ENCODE results near the gene KRT78.

KRT78 gene

DNA sequence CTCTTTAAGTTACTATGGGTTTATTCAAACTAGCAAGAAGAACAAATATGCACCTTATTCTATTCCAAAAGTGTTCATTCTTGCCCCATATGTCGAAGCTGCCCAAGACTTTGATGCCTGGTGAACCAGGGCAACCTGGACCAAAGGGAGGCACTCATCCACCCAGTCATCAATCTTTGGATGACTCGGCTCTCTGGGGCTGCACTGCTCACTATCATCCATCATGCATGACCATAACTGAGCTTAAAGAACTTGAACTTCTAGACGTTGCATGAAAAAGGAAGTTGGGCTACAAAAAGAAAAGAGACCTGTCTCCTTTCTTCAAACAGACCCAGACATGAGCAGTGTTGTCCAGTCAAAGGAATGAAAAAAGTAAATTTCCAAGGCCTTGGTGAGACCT lies 36.0 kb downstream of the KRT78 start:
- no peak for DNase-seq (ENCODE audit: low read depth in 2 of 3, low spot score in 2 of 3)

DNA sequence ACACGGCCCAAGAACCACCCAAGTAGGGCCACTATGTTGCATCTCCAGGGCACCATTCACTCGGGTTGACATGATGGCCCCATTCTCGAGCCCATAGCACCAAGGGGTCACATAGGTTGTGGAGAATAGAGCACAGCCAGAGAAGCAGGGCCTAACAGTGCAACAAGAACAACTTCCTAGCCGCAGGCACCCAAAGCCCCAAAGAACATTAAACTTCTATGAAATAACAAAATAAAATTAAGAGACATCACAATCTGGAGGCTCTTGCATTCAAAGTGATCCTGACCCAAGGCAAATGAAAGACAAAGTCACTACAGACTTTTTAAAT lies 36.8 kb downstream of the KRT78 start:
- DNase-seq (ENCODE audit: low read depth in 2 of 3, low spot score in 2 of 3): no peak

DNA sequence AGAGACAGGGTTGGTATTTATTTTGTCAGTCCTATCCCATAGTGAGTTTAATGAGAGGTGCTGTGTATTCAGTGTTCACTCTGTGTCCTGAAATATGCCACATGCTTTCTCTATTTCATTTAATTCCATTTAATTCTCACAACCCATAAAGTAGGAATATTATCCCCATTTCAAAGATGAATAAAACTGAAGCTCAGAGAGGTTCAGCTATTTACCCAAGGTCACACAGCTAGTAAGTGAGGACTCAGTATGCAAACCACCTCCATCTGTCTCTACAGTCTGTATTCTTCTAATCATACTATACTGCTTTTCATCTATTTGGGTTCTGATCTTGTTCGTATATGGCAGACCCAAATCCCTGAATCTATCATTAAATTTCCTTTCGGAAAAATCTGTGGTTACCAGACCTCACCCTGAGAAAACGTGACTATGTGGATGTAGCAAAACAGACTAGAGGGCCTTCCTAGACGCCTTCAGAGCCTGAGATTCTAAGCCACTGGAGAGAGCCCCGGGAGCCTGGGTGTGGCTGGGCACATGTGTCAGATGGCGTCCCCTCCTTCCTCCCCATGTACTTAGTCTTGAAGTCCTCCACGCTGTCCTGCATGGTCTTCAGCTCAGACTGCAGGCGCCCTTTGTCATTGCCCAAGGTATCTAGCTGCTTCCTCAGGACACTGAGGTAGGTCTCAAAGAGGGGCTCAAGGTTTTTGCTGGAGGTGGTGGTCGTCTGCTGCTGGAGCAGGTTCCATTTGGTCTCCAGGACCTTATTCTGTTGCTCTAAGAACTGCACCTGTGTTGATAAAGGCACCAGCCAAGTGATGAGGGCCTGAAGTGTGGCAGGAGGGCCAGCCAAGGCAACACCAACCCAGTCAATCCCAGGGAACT lies 37.4 kb downstream of the KRT78 start:
- no peak for DNase-seq (ENCODE audit: low read depth in 2 of 3, low spot score in 2 of 3)

DNA sequence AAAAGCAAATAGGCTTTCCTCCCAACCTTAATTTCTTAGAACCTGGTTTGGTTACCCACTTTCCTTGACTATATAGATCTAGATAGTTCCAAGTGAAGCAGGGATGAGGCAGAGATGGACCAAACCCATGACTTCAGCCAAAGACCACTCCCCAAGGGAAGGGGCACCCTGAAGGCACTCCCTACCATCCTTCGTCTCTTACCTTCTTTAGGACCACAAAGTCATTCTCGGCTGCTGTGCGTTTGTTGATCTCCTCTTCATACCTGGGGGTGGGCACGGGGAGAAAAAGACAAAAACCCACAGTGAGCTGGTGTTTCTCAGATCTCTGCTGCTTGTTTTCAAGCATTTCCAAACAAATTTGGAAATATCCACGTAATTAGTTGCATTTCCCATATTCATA lies 38.2 kb downstream of the KRT78 start:
- no peak for DNase-seq (ENCODE audit: low read depth in 2 of 3, low spot score in 2 of 3)

DNA sequence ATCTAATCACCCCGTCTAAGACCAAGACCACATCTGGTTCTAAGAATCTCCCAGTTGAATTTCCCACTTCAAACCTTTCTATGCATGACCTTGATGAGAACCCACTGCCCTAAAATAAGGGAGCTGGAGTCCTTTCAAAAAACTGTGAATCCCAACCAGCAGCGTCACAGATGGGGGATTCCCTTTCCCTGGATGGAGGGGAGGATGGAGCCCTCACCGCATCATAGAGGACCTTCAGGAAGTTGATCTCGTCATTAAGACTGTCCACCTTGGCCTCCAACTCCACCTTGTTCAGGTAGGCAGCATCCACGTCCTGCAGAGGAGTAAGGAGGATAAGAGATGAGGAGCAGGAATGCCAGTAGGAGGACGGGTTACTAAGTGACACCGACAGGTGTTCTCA lies 39.6 kb downstream of the KRT78 start:
- no peak for DNase-seq (ENCODE audit: low read depth in 2 of 3, low spot score in 2 of 3)

DNA sequence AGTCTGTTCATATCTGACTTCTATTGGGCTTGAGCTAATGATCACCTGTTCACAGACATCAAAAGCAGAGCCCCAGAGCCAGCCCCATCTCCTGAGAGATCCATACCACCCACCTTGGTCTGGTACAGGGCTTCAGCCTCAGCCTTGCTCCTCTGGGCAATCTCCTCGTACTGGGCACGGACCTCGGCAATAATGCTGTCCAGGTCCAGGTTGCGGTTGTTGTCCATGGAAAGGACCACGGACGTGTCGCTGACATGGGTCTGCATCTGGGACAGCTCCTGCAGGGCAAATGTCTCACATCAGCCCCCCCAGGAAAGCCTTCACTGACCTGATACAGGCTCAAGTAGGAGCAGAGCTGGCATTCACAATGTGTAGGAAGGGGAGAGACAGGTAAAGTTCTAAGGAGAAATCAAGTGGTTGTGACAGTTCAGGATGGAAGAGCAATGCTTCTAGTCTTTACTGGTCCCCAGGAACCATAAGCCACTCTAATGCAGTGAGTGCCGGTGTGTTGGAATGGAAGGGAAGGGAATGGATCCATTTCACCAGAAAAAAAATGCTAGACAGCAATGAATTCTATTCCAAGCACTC lies 40.1 kb downstream of the KRT78 start:
- no peak for DNase-seq (ENCODE audit: low read depth in 2 of 3, low spot score in 2 of 3)

DNA sequence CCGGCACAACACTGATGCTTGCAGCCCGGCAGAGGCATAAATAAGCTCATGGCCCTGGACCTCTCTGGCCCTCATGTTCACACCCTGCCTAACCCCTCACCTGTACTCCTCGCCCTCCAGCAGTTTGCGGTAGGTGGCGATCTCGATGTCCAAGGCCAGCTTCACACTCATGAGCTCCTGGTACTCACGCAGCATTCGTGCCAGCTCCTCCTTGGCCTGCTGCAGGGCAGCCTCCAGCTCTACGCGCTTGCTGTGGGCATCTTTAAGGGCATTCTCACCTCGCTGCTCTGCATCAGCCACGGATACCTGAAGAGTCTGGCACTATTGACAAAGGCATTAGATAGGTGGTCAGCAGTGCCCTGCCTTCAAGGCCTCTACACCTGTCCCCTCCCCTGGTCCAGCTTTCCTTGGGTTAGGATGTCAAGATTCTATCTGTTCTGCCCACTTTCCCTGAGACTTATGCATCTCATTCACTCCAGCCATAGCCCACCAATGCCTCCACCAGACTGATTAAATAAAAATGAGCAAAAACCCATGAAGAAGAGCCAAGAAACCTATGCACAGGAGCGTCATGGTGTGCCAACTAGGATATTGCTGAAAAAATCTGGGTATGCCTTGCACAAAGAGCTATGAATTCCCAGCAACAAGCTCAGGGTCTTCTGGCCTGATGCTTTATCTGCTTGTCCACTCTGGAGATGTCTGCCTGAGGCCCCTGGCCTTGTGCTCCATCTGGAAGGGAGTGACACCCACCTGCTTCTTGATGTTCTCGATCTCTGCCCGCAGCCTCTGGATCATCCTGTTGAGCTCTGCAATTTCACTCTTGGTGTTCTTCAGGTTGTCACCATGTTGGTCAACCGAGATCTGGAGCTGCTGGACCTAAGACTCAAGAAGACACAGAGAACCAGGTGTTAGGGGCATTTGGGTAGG lies 41.0 kb downstream of the KRT78 start:
- no peak for DNase-seq (ENCODE audit: low read depth in 2 of 3, low spot score in 2 of 3)

DNA sequence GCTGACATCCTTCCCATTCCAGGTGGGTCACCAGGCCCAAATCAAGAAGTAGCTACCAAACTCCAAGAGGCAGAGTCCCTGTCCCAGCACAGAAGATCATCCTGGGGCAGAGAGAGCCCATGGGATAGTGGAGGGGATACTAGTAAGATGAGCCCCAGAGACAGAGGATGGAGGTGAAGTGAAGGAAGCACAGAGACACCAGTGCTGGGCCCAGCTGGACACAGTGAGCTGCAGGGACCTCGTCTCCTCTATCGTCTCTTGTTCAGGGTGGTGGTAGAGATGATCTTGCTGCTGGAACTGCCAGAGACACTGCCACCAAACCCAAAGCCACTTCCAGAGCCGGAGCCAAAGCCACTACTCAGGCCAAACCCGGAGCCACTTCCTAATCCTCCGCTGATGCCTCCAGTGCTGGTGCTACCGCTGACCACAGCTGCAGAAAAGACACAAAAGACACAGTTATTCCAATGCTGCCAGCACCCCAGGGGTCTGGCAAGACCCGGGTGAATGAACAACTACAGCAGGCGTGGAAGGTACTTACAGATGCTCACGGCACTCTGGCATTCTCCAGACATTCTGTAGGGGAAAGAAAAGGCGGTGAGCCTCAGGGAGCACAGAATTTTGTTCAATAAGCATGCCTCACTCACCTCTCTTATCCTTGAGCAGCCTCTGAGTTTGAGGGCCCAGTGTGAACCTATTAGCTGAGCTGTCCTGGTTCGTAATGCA lies 41.8 kb downstream of the KRT78 start:
- no peak for DNase-seq (ENCODE audit: low read depth in 2 of 3, low spot score in 2 of 3)

DNA sequence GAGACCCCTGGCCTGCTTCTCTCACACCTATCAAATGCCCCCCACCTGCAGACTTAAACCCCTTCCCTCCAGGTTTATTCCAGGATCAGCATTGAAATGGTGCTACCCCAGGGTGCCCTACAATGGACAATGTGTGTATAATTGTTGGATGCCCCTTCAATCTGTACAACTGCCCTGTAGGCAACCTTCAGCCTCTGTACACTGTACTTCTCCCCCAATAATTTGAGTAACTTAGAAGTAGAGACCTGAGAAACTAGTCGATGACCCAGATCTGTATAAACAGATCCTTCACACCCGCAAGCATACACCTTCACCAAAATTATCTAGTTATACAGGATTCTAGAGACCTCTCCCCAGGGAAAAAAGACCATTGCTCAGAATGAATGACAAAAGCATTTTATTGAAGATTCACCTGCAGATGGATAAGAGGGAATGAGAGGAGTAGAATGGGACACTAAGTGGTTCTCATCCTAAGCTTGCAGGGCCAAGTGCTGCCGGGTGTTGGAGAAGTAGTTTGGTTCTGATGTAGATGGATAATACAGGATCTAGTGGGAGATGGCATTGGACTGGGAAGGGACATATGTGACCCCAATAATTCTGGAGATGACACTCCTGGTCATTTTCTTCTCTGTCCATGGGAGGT lies 42.5 kb downstream of the KRT78 start:
- no peak for DNase-seq (ENCODE audit: low read depth in 2 of 3, low spot score in 2 of 3)

DNA sequence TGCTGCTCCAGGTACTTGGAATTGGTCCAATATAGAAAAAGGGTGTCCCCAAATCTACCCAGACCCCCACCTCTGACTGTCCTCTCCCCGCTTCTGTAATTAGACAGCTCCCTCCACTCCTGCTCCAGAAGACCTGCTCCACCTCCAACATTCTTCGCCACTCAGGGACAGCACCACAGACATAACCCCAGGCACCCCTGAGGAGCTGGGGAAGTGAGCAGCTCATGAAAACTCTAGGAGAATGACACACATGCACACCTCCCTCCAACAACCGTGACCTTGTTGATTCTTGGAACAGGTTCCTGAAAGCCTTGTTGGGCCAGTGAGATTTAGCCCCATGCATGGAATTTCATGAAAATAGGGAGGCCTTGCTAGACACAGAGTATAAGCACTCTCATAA lies 43.1 kb downstream of the KRT78 start:
- no peak for DNase-seq (ENCODE audit: low read depth in 2 of 3, low spot score in 2 of 3)

DNA sequence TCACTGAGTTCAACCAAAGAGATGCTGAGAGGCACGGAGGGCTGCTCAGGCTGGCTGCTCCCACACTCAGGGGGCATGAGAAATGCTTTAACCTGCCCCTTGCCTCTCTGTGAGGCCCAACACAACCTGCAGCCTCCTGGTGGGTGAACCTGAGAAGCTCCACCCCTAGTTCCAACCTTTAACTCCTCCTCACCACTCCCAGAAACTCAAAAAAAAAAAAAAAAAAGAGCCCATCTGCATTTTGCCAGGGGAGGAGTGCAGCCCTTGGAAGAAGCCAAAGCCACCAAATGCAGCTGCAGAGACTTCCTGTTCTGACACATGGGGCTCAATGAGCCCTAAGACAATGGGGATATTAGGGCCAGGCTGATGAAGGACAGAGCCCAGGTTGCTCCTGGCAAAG lies 43.8 kb downstream of the KRT78 start:
- DNase-seq (ENCODE audit: low read depth in 2 of 3, low spot score in 2 of 3): no peak

DNA sequence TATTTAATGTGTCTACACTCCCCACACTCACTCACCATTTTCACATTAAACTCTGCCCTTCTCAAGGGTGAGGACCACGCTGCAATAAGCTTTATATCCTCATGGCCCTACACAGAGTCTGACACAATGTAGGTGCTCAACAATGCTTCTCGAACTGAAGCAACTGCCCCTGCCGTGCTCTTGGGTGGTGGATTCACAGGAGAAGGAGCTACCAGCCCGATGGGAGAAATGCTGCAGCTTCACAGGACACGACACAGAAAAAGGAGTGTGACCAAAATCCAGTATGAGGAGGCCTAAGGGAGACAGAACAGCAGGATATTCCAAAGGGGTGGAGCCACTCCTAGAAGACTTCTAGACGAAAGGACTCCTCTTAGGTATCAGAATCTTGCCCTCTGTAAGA lies 46.4 kb downstream of the KRT78 start:
- no peak for DNase-seq (ENCODE audit: low read depth in 2 of 3, low spot score in 2 of 3)

DNA sequence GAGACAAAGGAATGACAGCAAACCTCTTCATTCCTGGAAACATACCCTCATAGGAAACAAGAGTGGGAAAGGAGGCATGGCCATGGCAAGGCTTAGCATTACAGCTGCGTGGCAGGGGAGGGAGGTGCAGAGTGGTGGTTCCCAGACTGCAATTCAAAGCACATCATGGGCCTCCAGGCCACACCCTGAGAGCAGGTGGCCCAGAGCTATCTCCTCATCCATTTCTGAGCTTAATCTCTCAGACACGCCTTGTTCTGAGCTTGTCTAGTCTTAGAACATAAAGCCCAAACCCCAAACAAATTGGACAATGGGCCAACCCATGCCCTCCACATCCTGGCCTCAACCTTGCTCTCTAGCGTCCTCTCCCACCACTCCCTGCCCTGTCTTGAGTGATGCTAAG lies 47.0 kb downstream of the KRT78 start:
- no peak for DNase-seq (ENCODE audit: low read depth in 2 of 3, low spot score in 2 of 3)

DNA sequence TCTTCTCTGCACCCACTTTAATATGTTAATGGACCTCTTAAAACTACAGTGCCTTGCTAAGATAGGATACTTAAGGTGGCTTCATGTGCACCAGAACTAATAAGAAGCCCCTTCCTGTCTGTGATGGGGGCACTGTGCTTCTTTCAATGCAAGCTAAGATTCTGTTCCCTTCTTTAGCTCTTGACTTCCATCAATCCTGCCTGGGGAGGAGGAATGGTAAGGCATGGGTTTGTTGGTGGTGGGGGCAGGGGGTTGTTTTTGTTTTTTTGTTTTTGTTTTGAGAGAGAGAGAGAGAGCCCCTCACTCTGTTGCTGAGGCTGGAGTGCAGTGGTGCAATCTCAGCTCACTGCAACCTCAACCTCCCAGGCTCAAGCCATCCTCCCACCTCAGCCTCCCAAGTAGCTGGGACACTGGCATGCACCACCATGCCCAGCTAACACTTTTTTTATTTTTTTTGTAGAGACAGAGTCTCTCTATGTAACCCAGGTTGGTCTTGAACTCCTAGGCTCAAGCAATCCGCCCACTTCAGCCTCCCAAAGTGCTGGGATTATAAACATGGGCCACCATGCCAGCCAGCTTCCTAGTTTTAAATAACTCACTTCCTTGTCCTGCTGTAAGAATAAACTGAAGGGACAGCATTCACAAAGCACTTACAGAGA lies 48.4 kb downstream of the KRT78 start:
- no peak for DNase-seq (ENCODE audit: low read depth in 2 of 3, low spot score in 2 of 3)

DNA sequence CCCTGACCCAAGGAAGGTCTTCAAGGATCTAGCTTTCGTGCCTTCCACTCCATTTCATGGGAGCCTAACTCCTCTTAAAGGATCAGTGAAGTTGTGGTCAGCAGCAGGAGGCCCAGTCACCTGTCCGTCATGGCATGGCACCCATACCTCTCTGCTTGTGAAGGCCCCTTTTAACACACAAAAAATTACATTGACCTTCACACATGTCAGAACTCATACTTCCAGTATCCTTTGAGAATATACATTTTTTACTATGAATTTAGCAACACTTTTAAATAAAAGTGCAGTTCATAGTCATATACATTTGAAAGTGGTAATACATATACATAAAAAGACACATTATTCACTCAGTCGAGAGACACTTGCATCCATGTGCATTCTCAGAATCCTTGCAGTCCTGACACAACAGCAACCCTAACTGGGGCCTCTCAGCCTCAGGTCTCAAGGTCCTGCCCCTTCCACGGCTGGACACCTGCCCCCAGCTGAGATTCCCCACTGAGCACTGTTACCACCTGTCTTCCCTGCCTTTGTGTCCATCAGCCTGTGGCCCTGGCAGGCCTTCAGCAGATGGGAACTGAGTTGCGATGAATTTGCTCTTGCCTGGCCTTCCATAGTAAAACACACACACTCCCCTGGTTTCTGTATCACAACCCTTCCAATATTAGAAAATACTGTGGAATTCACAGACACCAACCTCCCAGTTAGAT lies 49.1 kb downstream of the KRT78 start:
- no peak for DNase-seq (ENCODE audit: low read depth in 2 of 3, low spot score in 2 of 3)

DNA sequence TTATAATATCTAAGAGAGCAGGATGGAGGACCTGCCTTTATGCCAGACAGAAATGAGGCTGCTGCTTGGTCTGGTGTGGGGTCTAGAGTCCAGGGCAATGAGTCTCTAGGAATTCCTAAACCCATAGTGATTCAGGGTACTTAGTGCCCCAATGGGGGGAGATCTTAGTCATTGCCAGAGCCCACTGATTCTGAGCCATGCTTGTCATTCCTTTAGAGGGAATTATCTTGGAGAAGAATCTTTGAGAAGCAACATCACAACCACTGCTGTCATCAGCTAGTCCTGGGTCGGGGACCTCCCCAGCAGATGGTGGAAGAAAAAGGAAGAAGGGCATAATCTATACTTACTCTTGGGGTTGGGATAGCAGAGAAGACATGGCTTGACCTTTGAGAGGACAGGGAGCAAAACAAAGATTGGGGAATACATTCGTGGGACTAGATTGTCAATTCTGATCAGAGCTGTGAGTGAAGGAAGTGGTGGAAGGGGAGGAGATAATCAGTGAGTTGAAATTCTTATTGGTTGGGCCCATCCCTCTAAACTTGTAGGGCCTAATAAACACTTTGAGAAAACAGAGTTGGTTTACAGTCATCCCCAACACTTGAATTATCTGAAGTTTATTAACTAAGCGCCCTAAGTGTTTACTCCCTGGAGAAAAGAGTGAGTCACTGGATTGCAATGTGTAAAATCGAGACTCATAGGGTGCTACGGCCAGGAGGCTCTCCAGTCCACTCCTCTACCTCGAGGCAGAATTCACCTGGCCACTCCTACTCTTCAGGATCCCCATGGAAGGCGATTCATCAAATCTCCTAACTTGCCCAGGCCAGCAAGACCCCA lies 49.9 kb downstream of the KRT78 start:
- no peak for DNase-seq (ENCODE audit: low read depth in 2 of 3, low spot score in 2 of 3)

DNA sequence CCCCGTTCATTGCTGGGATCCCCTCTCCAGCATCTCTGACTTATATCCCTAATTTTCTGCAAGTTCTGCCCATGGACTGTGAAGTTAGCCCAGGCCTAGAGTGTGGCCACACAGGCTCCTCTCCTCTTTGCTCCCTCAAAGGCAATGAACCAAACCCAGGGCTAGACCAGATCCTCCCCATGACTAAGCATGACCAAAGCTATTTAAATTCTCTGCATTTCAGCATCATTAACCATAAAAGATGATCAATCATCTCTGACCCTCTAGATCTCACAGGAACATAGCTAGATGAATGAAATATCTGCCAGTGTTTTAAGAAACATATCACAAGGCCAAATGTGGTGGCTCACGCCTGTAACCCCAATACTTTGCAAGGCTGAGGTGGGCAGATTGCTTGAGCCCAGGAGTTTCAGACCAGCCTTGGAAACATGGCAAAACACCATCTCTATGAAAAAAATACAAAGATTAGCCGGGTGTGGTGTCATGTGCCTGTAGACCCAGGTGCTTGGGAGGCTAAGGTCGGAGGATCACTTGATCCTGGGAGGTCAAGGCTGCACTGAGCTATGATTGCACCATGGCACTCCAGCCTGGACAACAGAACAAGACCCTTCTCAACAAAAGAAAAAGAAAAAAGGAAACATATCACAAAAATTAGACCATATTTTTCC lies 50.7 kb downstream of the KRT78 start:
- DNase-seq (ENCODE audit: low read depth in 2 of 3, low spot score in 2 of 3): no peak

DNA sequence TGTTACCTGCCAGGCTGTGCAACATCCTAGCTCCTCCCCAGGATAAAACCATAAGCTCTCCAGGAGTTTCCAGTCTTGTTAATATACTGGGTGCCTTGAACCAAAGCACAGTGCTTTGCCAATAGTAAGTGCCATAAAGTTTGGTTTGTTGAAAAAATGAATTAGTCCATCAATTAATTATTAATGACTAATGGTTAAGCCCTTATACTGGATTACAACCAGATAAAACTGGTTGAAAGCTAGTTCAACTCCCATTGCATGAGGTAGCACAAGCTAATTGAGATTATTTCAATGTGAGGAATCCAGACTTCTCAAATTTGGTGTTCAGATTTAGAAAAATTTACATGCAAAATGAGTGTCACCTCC lies 51.3 kb downstream of the KRT78 start:
- DNase-seq (ENCODE audit: low read depth in 2 of 3, low spot score in 2 of 3): no peak
